HG03060 (cell line): ENCODE data around the gene FARP1.

Source experiments
- ATAC-seq: cut with Tn5 transposase; IDR thresholded peaks from one replicate; pipeline ENCODE4 v1.9.1; 2021; ENCODE audit warnings: low read depth, moderate number of reproducible peaks; ENCODE audit not compliant: unreplicated experiment

FARP1 gene

DNA sequence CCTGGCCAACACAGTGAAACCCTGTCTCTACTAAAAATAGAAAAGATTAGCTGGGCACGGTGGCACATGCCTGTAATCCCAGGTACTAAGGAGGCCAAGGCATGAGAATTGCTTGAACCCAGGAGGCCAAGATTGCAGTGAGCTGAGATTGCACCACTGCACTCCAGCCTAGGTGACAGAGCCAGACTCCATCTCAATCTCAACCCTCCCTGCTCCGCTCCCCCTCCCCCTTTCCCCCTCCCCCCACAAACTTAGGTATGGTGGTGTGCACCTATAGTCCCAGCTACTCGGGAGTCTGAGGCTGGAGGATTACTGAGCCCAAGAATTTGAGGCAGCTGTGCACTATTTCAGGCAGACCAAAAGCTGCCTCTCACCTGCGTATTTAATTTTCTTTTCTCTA, 55.8 kb downstream of the FARP1 start:
- ATAC-seq: no peak

- no peak for ATAC-seq
Measured at GRCh38 chr13:98199480-98199879, 56.6 kb downstream of the FARP1 start.

GRCh38 chr13:98200211-98200878, 57.5 kb downstream of the FARP1 start:
- no peak for ATAC-seq

DNA sequence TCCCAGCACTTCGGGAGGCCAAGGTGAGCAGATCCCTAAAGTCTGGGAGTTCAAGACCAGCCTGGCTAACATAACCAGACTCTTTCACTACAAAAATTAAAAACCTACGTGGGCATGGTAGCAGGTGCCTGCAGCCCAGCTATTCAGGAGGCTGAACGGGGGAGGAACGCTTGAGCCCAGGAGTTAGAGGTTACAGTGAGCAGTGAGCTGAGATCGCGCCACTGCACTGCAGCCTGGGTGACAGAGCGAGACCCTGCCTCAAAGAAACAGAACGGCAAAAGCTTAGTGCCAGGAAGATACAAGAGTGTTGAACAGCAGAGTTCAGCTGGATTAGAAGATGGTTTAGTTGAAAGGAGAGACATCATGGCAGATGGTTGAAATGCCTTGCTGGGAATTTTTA, 58.3 kb downstream of the FARP1 start:
- no peak for ATAC-seq

DNA sequence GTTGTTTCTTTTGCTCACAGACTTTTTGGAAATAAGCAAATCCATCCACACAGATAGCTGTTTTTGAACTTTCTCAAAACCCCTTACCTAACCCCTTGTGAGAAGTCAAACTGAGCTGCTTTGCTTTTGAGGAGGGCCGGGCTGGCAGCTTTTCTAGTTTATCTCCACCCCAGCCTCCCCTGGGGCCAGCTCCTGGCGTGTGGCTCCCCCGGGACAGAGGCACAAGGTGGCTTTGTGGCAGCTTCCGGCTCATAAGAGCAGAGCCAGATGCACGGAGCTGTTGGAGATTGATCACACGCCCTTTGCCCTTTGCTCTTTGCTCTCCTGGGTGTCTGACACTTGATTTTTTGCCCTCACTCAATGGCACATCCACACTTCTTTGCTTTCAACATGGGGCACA, 59.1 kb downstream of the FARP1 start:
- no peak for ATAC-seq

DNA sequence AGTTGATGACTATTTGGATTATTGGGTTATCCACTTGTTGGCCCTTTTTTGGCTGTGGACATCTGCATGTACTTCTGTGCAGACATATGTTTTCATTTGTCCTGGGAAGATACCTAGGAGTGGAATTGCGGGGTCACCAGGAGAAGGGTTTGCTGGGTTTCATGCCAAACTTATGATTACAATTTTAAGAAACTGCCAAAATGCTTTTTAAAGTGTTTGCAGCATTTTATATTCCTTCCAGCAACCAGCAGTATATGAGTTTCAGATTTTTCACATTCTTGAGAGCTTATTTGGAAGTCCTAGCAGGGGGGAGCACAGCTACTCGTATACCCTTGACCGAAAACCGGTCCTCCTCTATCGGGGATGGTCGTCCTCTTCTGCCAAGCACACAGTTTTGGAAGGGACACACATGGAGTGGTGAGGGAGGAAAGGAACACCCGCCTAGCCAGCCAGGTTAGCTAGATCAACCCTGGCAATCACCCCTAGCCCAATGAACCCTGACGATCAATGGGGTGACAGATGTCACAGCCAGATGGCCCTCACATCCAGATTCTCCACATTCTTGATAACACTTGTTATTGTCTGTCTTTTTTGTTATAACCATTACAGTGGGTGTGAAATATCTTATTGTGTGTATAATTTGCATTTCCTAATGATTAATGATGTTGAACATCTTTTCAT, 60.9 kb downstream of the FARP1 start:
- no peak for ATAC-seq

GRCh38 chr13:98204546-98204945, 61.7 kb downstream of the FARP1 start:
- no peak for ATAC-seq

DNA sequence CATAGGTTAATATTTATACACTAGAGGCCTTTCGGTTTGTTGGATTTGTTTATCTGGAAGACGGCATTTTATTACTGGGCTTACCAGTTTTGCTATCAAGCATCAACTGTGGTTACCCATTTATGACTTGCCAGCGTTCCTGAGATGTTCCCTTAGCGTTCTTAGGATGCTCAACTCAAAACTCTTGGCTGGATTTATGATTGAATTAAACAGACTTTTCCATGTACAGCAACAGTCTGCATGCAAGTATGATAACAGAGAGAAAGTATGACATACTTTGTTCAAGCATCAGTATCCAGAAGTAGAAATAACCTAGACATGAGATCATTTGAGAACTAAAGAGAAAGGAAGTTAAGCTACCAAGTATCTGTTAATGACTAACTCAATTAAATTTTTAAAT, 64.1 kb downstream of the FARP1 start:
- no peak for ATAC-seq

DNA sequence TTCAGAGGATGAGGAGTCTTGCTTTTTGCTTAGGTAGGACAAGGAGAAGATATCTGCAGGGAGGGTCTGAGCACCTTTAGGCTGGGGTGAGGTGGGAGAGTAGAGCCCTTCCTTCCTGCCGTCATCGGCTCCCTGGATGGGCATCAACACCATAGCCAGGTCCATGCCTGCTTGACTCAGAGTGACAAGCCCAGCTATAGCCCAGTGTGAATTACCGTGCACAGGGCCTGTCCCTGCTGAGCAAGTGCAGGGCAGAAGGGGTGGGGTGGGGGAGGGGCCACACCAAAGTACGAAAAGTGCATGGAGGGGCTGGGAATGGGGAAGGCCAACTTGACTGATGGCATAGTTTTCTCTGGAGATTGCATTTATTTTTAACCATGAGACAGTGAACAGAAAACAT, 64.5 kb downstream of the FARP1 start:
- ATAC-seq: no peak

DNA sequence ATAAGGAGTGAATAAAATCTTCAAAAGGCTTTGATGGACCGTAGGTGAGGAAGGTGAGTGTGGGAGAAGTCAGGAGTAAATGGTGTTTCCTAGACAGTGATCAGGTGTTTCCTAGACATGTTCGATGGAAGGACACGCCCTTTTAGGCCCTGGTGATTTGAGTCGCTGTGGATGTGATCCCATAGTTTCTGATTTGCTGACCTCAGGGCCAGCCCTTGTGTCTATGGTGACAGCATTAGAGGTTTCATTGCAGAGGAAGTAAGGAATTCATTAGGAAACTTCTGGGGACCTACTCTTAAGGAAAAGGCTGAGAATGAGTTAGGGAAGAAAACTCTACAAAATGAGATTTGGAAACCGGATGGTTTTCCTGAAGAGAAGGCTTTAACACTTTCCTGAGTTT, 65.7 kb downstream of the FARP1 start:
- no peak for ATAC-seq

- ATAC-seq: no peak
Measured at GRCh38 chr13:98212763-98213162, 69.9 kb downstream of the FARP1 start.

DNA sequence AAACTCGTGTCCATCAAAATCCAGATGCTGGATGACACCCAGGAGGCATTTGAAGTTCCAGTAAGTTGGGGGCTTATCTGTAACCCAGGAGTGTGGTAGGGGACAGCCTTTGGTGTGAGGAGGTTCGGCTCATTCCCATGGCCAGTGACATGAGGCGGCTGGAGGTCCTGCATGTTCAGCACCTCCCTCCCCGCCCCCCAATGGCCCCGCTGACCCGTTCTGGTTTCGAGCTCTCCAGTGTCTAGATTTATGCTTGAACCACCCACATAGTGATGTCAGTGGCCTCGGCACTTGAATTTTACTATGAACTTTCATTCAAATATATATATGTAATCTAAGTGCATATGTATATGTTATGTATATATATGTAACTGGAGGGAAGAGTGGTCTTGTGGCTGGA, 70.5 kb downstream of the FARP1 start:
- no peak for ATAC-seq

- ATAC-seq: no peak
Measured at GRCh38 chr13:98214008-98214643, 71.2 kb downstream of the FARP1 start.

GRCh38 chr13:98214707-98215106, 71.8 kb downstream of the FARP1 start:
- no peak for ATAC-seq

- no peak for ATAC-seq
Measured at GRCh38 chr13:98215508-98215907, 72.6 kb downstream of the FARP1 start.

DNA sequence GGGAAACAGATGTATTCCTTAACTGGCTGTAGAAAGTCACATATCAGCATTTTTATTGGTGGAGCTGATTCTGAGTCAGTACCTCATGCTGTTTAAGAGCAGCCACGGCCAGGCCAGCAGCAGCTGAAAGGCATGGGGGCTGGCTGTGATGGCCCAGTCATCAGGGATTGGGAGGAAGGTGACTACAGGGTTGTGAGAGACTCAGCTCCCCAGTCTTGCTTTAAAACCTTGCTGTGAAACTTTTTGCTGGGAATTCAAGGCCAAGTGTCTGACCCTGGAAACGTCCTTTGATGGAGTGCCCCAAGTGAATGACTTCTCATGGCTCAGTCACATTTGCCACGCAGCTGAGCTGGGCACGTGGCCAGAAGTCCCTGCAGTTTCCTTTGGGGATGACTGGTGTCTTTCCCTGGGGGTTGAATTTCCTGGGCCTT, 73.3 kb downstream of the FARP1 start:
- no peak for ATAC-seq

DNA sequence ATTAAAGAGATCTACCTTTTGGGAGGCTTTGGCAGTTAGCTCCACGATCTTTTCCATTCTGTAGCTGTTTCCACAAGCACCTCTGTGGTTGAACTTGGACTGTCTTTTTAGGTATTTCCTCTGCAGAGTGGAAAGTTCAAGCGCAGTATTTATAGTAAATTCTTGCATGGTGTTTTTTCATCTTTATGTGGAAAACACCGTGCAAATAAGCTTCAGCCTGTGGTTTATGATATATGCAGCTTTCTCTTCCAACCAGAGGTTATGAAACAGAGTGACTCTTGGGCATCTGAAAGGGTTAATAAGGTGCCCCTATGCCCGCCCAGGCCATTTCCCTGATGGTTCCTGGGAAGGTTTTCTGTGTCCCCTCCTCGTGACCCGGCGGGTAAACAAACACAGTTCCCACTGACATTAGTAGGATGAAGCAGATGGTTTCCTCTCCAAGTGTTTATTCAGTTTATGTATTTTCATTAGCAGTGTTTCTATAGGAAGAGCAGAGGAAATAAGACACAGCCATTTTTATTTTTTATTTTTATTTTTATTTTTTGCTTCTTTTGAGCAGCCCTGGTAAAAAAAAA, 73.9 kb downstream of the FARP1 start:
- no peak for ATAC-seq

DNA sequence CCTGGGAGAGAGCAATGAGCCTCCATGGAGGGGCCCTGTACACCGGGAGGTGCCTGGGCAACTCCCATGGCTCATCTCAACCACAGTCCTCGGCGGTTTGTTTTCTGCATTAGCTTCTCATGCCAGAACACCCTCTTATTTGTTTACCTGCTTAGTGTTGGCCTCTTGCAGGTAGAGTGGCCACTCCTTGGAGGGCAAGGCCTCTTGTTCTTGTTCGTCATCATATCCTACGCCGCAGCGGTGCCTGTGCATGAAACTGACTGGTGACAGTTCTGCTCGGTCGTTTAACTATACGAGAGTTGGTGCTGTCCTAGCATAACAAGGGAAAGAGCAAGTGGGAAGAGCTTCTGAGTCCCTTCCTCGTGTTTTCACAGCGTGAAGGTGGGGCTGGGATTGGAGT, 74.7 kb downstream of the FARP1 start:
- no peak for ATAC-seq

DNA sequence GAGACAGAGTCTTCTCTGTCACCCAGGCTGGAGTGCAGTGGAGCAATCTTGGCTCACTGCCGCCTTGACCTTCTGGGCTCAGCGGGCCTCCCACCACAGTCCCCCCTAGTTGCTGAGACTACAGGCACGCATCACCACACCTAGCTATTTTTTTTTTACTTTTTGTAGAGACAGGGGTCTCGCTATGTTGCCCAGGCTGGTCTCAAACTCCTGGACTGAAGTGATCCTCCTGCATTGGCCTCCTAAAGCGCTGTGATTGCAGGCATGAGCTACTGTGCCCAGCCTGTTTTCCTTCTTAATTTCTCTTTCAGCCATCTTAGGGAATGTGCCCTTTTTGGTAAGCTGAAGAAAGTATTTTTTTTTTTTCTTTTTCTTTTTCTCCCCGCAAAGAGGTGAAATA, 76.8 kb downstream of the FARP1 start:
- no peak for ATAC-seq

- no peak for ATAC-seq
Measured at GRCh38 chr13:98220271-98220791, 77.4 kb downstream of the FARP1 start.

DNA sequence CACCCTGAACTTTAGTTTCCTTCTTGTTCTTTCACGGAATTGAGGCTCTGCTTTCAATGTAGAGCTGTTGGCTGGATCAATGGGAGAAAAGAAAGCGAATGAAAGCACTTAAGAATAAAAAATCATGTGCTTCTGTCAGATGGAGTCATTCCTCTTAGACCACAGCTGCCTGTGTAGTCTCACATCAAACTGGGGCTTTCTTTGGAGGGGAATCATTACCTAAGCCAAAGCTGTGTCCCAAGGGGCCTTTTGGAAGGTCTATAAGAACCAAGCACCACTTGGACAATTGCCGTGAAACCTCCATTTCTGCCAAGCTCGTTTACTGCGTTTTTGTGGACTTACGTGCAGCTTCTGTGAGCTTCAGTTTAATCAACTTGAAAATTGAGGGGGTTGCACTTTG, 78.3 kb downstream of the FARP1 start:
- ATAC-seq: no peak
